ENCODE measurements around the gene DGCR8.

Gene DGCR8

GRCh38 chr22:20092477-20092854 lies 12.4 kb downstream of the DGCR8 start:
- DNase-seq, result no peak

GRCh38 chr22:20093418-20094196 lies 13.6 kb downstream of the DGCR8 start:
- DNase-seq, result no peak

GRCh38 chr22:20094197-20094807 lies 14.3 kb downstream of the DGCR8 start:
- DNase-seq, result no peak

- no peak for DNase-seq
These were observed 15.5 kb downstream of the DGCR8 start for GRCh38 chr22:20095521-20095920.

- DNase-seq, result no peak
These were observed 16.8 kb downstream of the DGCR8 start for GRCh38 chr22:20096574-20097420.

- no peak for DNase-seq
These were observed 19.2 kb downstream of the DGCR8 start for GRCh38 chr22:20099099-20099711.

- no peak for DNase-seq
These were observed 21.6 kb downstream of the DGCR8 start for GRCh38 chr22:20101638-20102037.

GRCh38 chr22:20102203-20102780 lies 22.3 kb downstream of the DGCR8 start:
- DNase-seq, result no peak

GRCh38 chr22:20105456-20106204 lies 25.6 kb downstream of the DGCR8 start:
- no peak for DNase-seq

GRCh38 chr22:20106205-20106848 lies 26.3 kb downstream of the DGCR8 start:
- no peak for DNase-seq

GRCh38 chr22:20106849-20107237 lies 26.8 kb downstream of the DGCR8 start:
- DNase-seq, result no peak

- no peak for DNase-seq
These were observed 27.4 kb downstream of the DGCR8 start for GRCh38 chr22:20107471-20107901.

- no peak for DNase-seq
These were observed 28.1 kb downstream of the DGCR8 start for GRCh38 chr22:20107951-20108756.

GRCh38 chr22:20108757-20109230 lies 28.8 kb downstream of the DGCR8 start:
- DNase-seq, result no peak

- no peak for DNase-seq
These were observed 29.6 kb downstream of the DGCR8 start for GRCh38 chr22:20109411-20110358.

- DNase-seq, result no peak
These were observed 30.4 kb downstream of the DGCR8 start for GRCh38 chr22:20110359-20110985.

GRCh38 chr22:20111045-20111688 lies 31.1 kb downstream of the DGCR8 start:
- peak; percentile 37 for DNase-seq

All from fibroblast of skin of right biceps (primary cell).